ENCODE results near the gene UNKL. TPM values are rescaled to one million over a fixed set of nuclear protein-coding genes. Genes with fewer than 3 reads are reported as not detected.
A peak's percentile ranks its signal among the peaks of the same experiment; 100 is the strongest.

UNKL gene
- total RNA-seq, 1 experiment from 2014 or later, result 112 TPM

DNA sequence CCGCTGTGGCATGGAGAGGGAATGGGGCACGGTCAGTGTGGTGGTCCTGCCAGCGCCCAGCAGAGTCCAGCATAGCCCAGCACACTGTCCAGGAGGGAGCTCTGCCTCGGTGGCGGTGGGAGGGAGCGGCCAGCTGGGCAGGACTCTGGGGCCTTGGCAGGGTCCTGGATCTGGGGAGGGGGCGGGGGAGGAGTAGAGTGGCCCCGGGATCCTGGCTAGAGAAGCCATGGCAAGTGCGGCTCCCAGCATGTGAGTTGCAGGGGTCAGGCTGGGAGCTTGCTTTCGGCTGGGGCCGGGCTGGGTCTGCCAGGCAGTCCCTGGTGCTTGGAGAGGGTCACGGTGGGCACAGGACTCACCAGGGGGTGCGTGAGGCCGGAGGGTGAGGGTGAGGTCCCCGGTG lies 58.9 kb downstream of the UNKL start:
- no peak overlapping the region for H3K4me2 ChIP-seq
- POLR2A ChIA-PET (ENCODE audit: unreplicated experiment), result interaction anchor here (0.5 kb wide), 1 partner anchor 29 kb away, joined by 3 read pairs; no protein-coding TSS in a partner anchor
- H3K4me3 ChIP-seq, result no peak overlapping the region
- intact Hi-C loops (cut with micrococcal nuclease; ENCODE audit: unreplicated experiment), result no loop called here
- H3F3A ChIP-seq (ENCODE audit: insufficient read depth, low read depth), result peaks cover 41% of the 10 kb centered on the region; the same call in 1 of the 2 replicates
- no peaks in the 10 kb centered on the region for H3K27me3 ChIP-seq (ENCODE audit: insufficient read depth, low read depth)
- CTCF ChIA-PET, result no interaction called here
- H3K4me1 ChIP-seq (replicated peaks; ENCODE audit: insufficient read depth), result peaks cover 24% of the 10 kb centered on the region
- no TSS peak for BruUV-seq (replicated peaks)
- no peak for TF ChIP-seq EZH2 (IDR thresholded peaks at IDR 0.05; ENCODE audit: low read depth)
- TF ChIP-seq, protein P1, sequence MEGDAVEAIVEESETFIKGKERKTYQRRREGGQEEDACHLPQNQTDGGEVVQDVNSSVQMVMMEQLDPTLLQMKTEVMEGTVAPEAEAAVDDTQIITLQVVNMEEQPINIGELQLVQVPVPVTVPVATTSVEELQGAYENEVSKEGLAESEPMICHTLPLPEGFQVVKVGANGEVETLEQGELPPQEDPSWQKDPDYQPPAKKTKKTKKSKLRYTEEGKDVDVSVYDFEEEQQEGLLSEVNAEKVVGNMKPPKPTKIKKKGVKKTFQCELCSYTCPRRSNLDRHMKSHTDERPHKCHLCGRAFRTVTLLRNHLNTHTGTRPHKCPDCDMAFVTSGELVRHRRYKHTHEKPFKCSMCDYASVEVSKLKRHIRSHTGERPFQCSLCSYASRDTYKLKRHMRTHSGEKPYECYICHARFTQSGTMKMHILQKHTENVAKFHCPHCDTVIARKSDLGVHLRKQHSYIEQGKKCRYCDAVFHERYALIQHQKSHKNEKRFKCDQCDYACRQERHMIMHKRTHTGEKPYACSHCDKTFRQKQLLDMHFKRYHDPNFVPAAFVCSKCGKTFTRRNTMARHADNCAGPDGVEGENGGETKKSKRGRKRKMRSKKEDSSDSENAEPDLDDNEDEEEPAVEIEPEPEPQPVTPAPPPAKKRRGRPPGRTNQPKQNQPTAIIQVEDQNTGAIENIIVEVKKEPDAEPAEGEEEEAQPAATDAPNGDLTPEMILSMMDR (conservative IDR thresholded peaks at IDR 0.05), result no peak
- H3K79me2 ChIP-seq (ENCODE audit: low read depth), result peaks cover 73% of the 10 kb centered on the region
- H2AFZ ChIP-seq, result no peak overlapping the region
- no peaks in the 10 kb centered on the region for H3K9me2 ChIP-seq (ENCODE audit: insufficient read depth)
- no peaks in the 10 kb centered on the region for H3K9me3 ChIP-seq (ENCODE audit: insufficient read depth, low read depth)
- peaks cover 38% of the 10 kb centered on the region for H4K20me1 ChIP-seq (ENCODE audit: insufficient read depth)
- peaks cover 8% of the 10 kb centered on the region; the same call in 1 of the 2 replicates for H3K36me3 ChIP-seq (ENCODE audit: low read depth)
- DNase-seq, result no peak
- no peak overlapping the region for H3K27ac ChIP-seq

DNA sequence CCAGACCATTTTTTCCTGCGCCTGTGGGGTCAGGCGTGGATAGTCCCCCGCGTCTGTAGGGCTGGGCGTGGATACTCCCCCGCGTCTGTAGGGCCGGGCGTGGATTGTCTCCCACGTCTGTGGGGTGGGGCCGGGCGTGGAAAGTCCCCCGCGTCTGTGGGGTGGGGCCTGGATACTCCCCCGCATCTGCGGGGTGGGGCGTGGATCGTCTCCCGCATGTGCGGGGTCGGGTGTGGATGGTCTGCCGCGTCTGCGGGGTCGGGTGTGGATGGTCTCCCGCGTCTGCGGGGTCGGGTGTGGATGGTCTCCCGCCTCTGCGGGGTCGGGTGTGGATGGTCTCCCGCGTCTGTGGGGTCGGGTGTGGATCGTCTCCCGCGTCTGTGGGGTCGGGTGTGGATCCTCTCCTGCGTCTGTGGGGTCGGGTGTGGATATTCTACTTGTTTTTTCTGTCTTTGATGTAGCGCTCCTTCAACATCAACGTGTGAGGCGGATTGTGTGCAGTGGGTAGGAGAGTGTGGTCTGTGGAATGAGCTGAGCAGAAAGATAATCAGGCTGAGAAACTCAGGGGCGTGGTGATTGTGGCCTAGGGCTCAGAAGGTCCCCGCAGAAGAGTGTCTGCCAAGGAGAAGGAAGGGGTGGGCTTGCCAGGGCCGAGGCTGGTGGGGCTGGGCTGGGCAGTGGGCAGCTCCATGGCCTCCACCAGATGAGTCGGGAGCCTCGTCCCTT lies 59.5 kb downstream of the UNKL start:
- Histone ChIP-seq H3K36me3 (ENCODE audit: low read depth) (peaks cover 5% of the 10 kb centered on the region; the same call in 1 of the 2 replicates), H3F3A (ENCODE audit: insufficient read depth, low read depth) (peaks cover 37% of the 10 kb centered on the region; the same call in 1 of the 2 replicates), H3K27me3 (ENCODE audit: insufficient read depth, low read depth) (no peaks in the 10 kb centered on the region), H4K20me1 (ENCODE audit: insufficient read depth) (peaks cover 34% of the 10 kb centered on the region), H3K4me3 (no peak overlapping the region), H3K27ac (no peak overlapping the region), H3K4me2 (no peak overlapping the region), H3K9me3 (ENCODE audit: insufficient read depth, low read depth) (no peaks in the 10 kb centered on the region), H3K9me2 (ENCODE audit: insufficient read depth) (no peaks in the 10 kb centered on the region), H3K79me2 (ENCODE audit: low read depth) (peaks cover 73% of the 10 kb centered on the region), H3K4me1 (replicated peaks; ENCODE audit: insufficient read depth) (peaks cover 28% of the 10 kb centered on the region), H2AFZ (no peak overlapping the region)
- TF ChIP-seq EZH2 (IDR thresholded peaks at IDR 0.05; ENCODE audit: low read depth), result no peak
- TF ChIP-seq, protein P1 (conservative IDR thresholded peaks at IDR 0.05), result no peak
- no TSS peak for BruUV-seq (replicated peaks)
- intact Hi-C loops (cut with micrococcal nuclease; ENCODE audit: unreplicated experiment), result no loop called here
- ChIA-PET CTCF (no interaction called here), POLR2A (ENCODE audit: unreplicated experiment) (no interaction called here)
- DNase-seq, result no peak

DNA sequence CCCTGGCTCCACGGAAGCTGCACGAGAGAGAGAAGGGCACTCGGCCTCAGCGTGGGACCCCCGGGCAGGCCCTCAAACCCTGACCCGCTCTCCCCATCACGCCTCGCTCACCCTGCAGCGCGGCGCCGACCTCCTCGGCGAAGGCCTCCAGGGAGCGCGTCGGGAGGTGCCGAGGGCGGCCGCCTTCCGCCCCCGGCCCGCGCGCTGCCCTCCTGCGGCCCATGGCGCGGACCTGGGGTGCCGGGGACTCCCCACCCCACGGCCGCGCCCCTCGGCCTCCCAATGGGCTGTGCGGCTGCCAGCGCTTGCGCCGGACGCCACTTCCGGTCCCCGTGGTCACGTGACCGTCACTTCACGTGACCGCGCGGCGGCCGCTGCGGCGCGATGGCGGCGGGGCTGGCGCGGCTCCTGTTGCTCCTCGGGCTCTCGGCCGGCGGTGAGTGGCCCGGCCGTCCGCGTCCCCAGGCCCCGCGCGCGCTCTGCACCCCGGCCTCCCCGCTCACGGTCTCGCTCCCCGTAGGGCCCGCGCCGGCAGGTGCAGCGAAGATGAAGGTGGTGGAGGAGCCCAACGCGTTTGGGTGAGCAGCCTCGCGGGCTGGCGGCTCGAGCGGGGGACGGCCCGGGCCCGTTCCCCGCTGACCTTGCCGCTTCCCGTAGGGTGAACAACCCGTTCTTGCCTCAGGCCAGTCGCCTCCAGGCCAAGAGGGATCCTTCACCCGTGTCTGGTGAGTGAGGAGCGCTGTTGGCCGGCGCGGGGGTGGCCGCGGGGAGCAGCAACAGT lies 62.7 kb downstream of the UNKL start, which contains the start of the genes GNPTG and TSR3:
TSS of gene GNPTG (plus strand) at position 350 of the 781 bp plus-strand sequence. CDS start at position 385, 35 bp downstream.
TSS of gene TSR3 (minus strand) at position 297 of the 781 bp plus-strand sequence. CDS start at position 223, 74 bp downstream.
- no peaks in the 10 kb centered on the region for H3K27me3 ChIP-seq (ENCODE audit: insufficient read depth, low read depth)
- no peaks in the 10 kb centered on the region for H3K36me3 ChIP-seq (ENCODE audit: low read depth)
- H2AFZ ChIP-seq, result peak within 1 kb of the TSS; percentile 93
- ChIA-PET POLR2A (ENCODE audit: unreplicated experiment) (no interaction called here), CTCF (no interaction called here)
- peaks cover 8% of the 10 kb centered on the region; the same call in 1 of the 2 replicates for H3F3A ChIP-seq (ENCODE audit: insufficient read depth, low read depth)
- no peaks in the 10 kb centered on the region for H3K9me2 ChIP-seq (ENCODE audit: insufficient read depth)
- H4K20me1 ChIP-seq (ENCODE audit: insufficient read depth), result peaks cover 14% of the 10 kb centered on the region; the same call in 1 of the 2 replicates
- intact Hi-C loops (cut with micrococcal nuclease; ENCODE audit: unreplicated experiment), result no loop called here
- DNase-seq, result peak; percentile 66 to 91
- H3K9me3 ChIP-seq (ENCODE audit: insufficient read depth, low read depth), result no peaks in the 10 kb centered on the region
- peak within 1 kb of the TSS; percentile 96 for H3K4me3 ChIP-seq
- H3K27ac ChIP-seq, result no peak within 1 kb of the TSS
- TF ChIP-seq, protein P1 (conservative IDR thresholded peaks at IDR 0.05), result no peak
- TF ChIP-seq EZH2 (IDR thresholded peaks at IDR 0.05; ENCODE audit: low read depth), result no peak
- H3K79me2 ChIP-seq (ENCODE audit: low read depth), result peaks cover 57% of the 10 kb centered on the region
- BruUV-seq (replicated peaks), result no TSS peak
- H3K4me2 ChIP-seq, result peak within 1 kb of the TSS; percentile 95
- peaks cover 17% of the 10 kb centered on the region for H3K4me1 ChIP-seq (replicated peaks; ENCODE audit: insufficient read depth)

Data from PC-9 (cell line).